ENCODE measurements around the gene DPY19L1.
"Not testable (repeated sequence)": the region's sequence is repeated elsewhere in the genome, so short reads cannot be mapped to it uniquely, and the experiment has no call there.

DNA sequence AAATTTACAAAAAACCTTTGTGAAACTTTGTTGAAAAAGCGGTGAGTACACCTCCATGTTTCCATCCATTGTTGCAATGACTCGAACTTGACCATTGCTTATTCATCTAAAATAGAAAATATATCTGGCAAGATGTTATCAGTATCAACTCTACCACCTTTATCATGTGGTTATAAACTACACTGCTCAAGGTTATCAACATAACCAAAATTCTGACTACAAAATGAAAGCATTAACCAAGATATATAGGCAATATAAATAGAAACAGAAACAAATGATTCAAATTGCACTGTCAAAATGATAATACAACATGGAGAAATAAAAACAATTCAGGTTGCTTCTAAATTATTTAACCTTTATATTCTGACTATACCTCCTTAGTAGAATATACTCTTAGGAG is 58.2 kb downstream of the DPY19L1 start:
- TF ChIP-seq, protein P1, sequence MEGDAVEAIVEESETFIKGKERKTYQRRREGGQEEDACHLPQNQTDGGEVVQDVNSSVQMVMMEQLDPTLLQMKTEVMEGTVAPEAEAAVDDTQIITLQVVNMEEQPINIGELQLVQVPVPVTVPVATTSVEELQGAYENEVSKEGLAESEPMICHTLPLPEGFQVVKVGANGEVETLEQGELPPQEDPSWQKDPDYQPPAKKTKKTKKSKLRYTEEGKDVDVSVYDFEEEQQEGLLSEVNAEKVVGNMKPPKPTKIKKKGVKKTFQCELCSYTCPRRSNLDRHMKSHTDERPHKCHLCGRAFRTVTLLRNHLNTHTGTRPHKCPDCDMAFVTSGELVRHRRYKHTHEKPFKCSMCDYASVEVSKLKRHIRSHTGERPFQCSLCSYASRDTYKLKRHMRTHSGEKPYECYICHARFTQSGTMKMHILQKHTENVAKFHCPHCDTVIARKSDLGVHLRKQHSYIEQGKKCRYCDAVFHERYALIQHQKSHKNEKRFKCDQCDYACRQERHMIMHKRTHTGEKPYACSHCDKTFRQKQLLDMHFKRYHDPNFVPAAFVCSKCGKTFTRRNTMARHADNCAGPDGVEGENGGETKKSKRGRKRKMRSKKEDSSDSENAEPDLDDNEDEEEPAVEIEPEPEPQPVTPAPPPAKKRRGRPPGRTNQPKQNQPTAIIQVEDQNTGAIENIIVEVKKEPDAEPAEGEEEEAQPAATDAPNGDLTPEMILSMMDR (IDR thresholded peaks at IDR 0.05 in 2 of 3, conservative IDR thresholded peaks at IDR 0.05 in 1 of 3; ENCODE audit: borderline replicate concordance in 1 of 3, insufficient read depth in 1 of 3, low read depth in 2 of 3, low read length in 2 of 3), result not testable (repeated sequence)
- not testable (repeated sequence) for TF ChIP-seq POLR2A (IDR thresholded peaks at IDR 0.05; ENCODE audit: borderline replicate concordance, extremely low read depth, insufficient read depth, insufficient read length); EZH2phosphoT487 (IDR thresholded peaks at IDR 0.05; ENCODE audit: borderline replicate concordance); RAD21 (IDR thresholded peaks at IDR 0.05; ENCODE audit: low read depth); EZH2 (IDR thresholded peaks at IDR 0.05); POLR2AphosphoS5 (IDR thresholded peaks at IDR 0.05; ENCODE audit: low read depth, low read length)
- TF ChIP-seq, protein P2, sequence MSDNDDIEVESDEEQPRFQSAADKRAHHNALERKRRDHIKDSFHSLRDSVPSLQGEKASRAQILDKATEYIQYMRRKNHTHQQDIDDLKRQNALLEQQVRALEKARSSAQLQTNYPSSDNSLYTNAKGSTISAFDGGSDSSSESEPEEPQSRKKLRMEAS (IDR thresholded peaks at IDR 0.05), result not testable (repeated sequence)
- TF ChIP-seq, protein P3, sequence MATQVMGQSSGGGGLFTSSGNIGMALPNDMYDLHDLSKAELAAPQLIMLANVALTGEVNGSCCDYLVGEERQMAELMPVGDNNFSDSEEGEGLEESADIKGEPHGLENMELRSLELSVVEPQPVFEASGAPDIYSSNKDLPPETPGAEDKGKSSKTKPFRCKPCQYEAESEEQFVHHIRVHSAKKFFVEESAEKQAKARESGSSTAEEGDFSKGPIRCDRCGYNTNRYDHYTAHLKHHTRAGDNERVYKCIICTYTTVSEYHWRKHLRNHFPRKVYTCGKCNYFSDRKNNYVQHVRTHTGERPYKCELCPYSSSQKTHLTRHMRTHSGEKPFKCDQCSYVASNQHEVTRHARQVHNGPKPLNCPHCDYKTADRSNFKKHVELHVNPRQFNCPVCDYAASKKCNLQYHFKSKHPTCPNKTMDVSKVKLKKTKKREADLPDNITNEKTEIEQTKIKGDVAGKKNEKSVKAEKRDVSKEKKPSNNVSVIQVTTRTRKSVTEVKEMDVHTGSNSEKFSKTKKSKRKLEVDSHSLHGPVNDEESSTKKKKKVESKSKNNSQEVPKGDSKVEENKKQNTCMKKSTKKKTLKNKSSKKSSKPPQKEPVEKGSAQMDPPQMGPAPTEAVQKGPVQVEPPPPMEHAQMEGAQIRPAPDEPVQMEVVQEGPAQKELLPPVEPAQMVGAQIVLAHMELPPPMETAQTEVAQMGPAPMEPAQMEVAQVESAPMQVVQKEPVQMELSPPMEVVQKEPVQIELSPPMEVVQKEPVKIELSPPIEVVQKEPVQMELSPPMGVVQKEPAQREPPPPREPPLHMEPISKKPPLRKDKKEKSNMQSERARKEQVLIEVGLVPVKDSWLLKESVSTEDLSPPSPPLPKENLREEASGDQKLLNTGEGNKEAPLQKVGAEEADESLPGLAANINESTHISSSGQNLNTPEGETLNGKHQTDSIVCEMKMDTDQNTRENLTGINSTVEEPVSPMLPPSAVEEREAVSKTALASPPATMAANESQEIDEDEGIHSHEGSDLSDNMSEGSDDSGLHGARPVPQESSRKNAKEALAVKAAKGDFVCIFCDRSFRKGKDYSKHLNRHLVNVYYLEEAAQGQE (IDR thresholded peaks at IDR 0.05; ENCODE audit: low read depth), result not testable (repeated sequence)

Measured in HCT116 (cell line).